Endothelial cell of umbilical vein (primary cell): Measurements from ENCODE around the gene CHSY1.

Experiments used
- CTCF ChIP-seq, 2 donors: IDR thresholded peaks; 1 replicate in 1 of 2; 2 replicates in 1 of 2; pipeline ENCODE4 v1.5.1; 2011; ENCODE audit warnings: low read length in 2 of 2, mild to moderate bottlenecking in 2 of 2, moderate library complexity in 2 of 2, control low read depth in 1 of 2, inconsistent platforms in 1 of 2, low read depth in 1 of 2; ENCODE audit not compliant: insufficient read depth in 1 of 2; ENCODE audit errors: extremely low read depth in 1 of 2
- EZH2 ChIP-seq: IDR thresholded peaks from 2 replicates; pipeline ENCODE4 v1.6.1; 2012; ENCODE audit warnings: borderline replicate concordance, low read depth, mild to moderate bottlenecking, moderate library complexity, low read length, inconsistent platforms; ENCODE audit not compliant: severe bottlenecking
- FOS ChIP-seq: IDR thresholded peaks from 2 replicates; pipeline ENCODE4 v1.6.1; 2011; ENCODE audit warnings: mild to moderate bottlenecking, low read length, moderate library complexity, borderline replicate concordance; ENCODE audit not compliant: insufficient read depth
- GATA2 ChIP-seq: IDR thresholded peaks from 2 replicates; pipeline ENCODE4 v1.7.0; 2011; ENCODE audit warnings: low read depth, mild to moderate bottlenecking, moderate library complexity, mixed read lengths, low read length; ENCODE audit not compliant: insufficient read length, insufficient read depth
- JUN ChIP-seq: IDR thresholded peaks from 2 replicates; pipeline ENCODE4 v1.6.1; 2011; ENCODE audit warnings: borderline replicate concordance, low read depth; ENCODE audit not compliant: insufficient read length, insufficient read depth
- MAX ChIP-seq: IDR thresholded peaks from 2 replicates; pipeline ENCODE4 v1.6.1; 2011; ENCODE audit not compliant: insufficient read depth, insufficient read length
- MYC ChIP-seq: IDR thresholded peaks from one replicate; pipeline ENCODE4 v1.6.1; 2011; ENCODE audit warnings: mild to moderate bottlenecking, low read depth, low read length
- POLR2A ChIP-seq: IDR thresholded peaks from 2 replicates; pipeline ENCODE4 v1.6.1; 2012; ENCODE audit warnings: low read depth, mild to moderate bottlenecking, control low read depth, low read length
- POLR2AphosphoS5 ChIP-seq: IDR thresholded peaks from 2 replicates; pipeline ENCODE4 v1.6.1; 2012; ENCODE audit warnings: low read depth, mild to moderate bottlenecking, control low read depth, low read length, moderate library complexity; ENCODE audit not compliant: insufficient read depth

- TF ChIP-seq POLR2AphosphoS5 (no peak), GATA2 (no peak), CTCF (IDR thresholded peaks at IDR 0.05; ENCODE audit: extremely low read depth in 1 of 2, insufficient read depth in 1 of 2, low read depth in 1 of 2, low read length in 2 of 2) (no peak), MYC (no peak), MAX (no peak), POLR2A (no peak), EZH2 (no peak), FOS (no peak), JUN (peak; percentile 49)
Measured at GRCh38 chr15:101128221-101129015, 123.4 kb downstream of the CHSY1 start.
